ENCODE measurements around the gene HSD11B1.

Gene HSD11B1

GRCh38 chr1:209783386-209783785 lies 78.7 kb downstream of the HSD11B1 start:
- Mint-ChIP-seq H3K27ac (peak overlapping the region; percentile 93), H3K36me3 (peaks cover 24% of the 10 kb centered on the region), H3K27me3 (peaks cover 2% of the 10 kb centered on the region), H3K4me1 (peaks cover 11% of the 10 kb centered on the region), H3K9me3 (no peaks in the 10 kb centered on the region), H3K4me3 (peak overlapping the region; percentile 44)
- DNase-seq (ENCODE audit: low spot score in 2 of 2) (no peak), ATAC-seq (ENCODE audit: low read depth) (no peak)
